ENCODE data around the gene ARHGAP44. TPM values are rescaled to one million over a fixed set of nuclear protein-coding genes. Genes with fewer than 3 reads are reported as not detected.

The ARHGAP44 gene
- total RNA-seq, 2 experiments from 2014 or later, result 13.7 to 19.9 TPM

- no TSS peak for BruUV-seq (replicated peaks)
- intact Hi-C loops (cut with micrococcal nuclease; ENCODE audit: unreplicated experiment), result no loop called here
- DNase-seq (ENCODE audit: low spot score), result no peak
These were observed 151.4 kb downstream of the ARHGAP44 start for GRCh38 chr17:12940699-12941098.

DNA sequence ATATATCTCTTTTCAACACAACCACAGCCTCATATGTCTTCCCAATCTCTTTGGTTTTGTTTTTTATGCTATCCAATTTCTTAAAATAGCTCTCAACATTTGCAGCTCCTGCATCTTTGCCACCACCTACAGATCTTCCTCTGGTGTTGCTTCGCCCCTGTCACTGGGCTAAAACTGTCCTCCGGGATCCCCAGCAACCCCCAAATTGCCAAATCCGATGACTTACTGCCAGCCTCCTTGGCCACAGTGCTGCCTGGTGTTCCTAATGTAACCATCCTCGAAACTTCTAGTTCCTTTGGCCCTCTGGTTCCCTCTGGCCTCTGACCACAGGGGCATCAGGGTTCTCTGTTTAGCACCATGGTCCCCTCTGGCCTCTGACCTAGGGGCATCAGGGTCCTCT, 157.7 kb downstream of the ARHGAP44 start:
- TF ChIP-seq CTCF (conservative IDR thresholded peaks at IDR 0.05; ENCODE audit: low read length), result no peak
- TF ChIP-seq EZH2phosphoT487 (IDR thresholded peaks at IDR 0.05; ENCODE audit: borderline replicate concordance, low read depth, low read length), result no peak
- intact Hi-C loops (cut with micrococcal nuclease; ENCODE audit: unreplicated experiment), result no loop called here
- H3K9me2 ChIP-seq (ENCODE audit: insufficient read depth, low read length), result no peaks in the 10 kb centered on the region
- no peak overlapping the region for H3K4me3 ChIP-seq (ENCODE audit: low read depth, low read length, poor library complexity, severe bottlenecking)
- no peak overlapping the region for H3K4me2 ChIP-seq (ENCODE audit: low read length)
- no peaks in the 10 kb centered on the region for H3K79me2 ChIP-seq (ENCODE audit: insufficient read depth, low read depth, low read length)
- H3K9me3 ChIP-seq (ENCODE audit: low read length), result no peaks in the 10 kb centered on the region
- CTCF ChIA-PET (ENCODE audit: unreplicated experiment), result no interaction called here
- no peak overlapping the region for H3K27ac ChIP-seq (ENCODE audit: low read depth, low read length, poor library complexity, severe bottlenecking)
- H3K36me3 ChIP-seq (ENCODE audit: insufficient read depth, low read length), result peaks cover 11% of the 10 kb centered on the region; the same call in 1 of the 2 replicates
- no peaks in the 10 kb centered on the region for H4K20me1 ChIP-seq (ENCODE audit: insufficient read depth, low read length)
- no peaks in the 10 kb centered on the region for H3K4me1 ChIP-seq (ENCODE audit: insufficient read depth, low read length, poor library complexity, severe bottlenecking)
- DNase-seq (ENCODE audit: low spot score), result no peak
- POLR2A ChIA-PET, result no interaction called here
- H2AFZ ChIP-seq (ENCODE audit: low read length), result no peak overlapping the region
- no TSS peak for BruUV-seq (replicated peaks)

More at GRCh38 chr17:12940699-12941098, 151.4 kb downstream of the ARHGAP44 start:
- no peaks in the 10 kb centered on the region for H3K9me2 ChIP-seq (ENCODE audit: insufficient read depth, low read length)
- no peak overlapping the region for H3K27ac ChIP-seq (ENCODE audit: low read depth, low read length, poor library complexity, severe bottlenecking)
- TF ChIP-seq CTCF (conservative IDR thresholded peaks at IDR 0.05; ENCODE audit: low read length) (no peak), EZH2phosphoT487 (IDR thresholded peaks at IDR 0.05; ENCODE audit: borderline replicate concordance, low read depth, low read length) (no peak)
- H3K36me3 ChIP-seq (ENCODE audit: insufficient read depth, low read length), result peaks cover 9% of the 10 kb centered on the region
- POLR2A ChIA-PET, result no interaction called here
- peaks cover 10% of the 10 kb centered on the region for H3K4me1 ChIP-seq (ENCODE audit: insufficient read depth, low read length, poor library complexity, severe bottlenecking)
- no peaks in the 10 kb centered on the region for H4K20me1 ChIP-seq (ENCODE audit: insufficient read depth, low read length)
- peaks cover 5% of the 10 kb centered on the region; the same call in 1 of the 2 replicates for H3K9me3 ChIP-seq (ENCODE audit: low read length)
- H2AFZ ChIP-seq (ENCODE audit: low read length), result no peak overlapping the region
- H3K4me2 ChIP-seq (ENCODE audit: low read length), result no peak overlapping the region
- no peak overlapping the region for H3K4me3 ChIP-seq (ENCODE audit: low read depth, low read length, poor library complexity, severe bottlenecking)
- H3K79me2 ChIP-seq (ENCODE audit: insufficient read depth, low read depth, low read length), result no peaks in the 10 kb centered on the region
- CTCF ChIA-PET (ENCODE audit: unreplicated experiment), result no interaction called here

GRCh38 chr17:12952012-12952411, 162.7 kb downstream of the ARHGAP44 start:
- Histone ChIP-seq H3K4me2 (ENCODE audit: low read length) (no peak overlapping the region), H3K36me3 (ENCODE audit: insufficient read depth, low read length) (peaks cover 38% of the 10 kb centered on the region), H3K79me2 (ENCODE audit: insufficient read depth, low read depth, low read length) (no peaks in the 10 kb centered on the region), H3K9me3 (ENCODE audit: low read length) (no peaks in the 10 kb centered on the region), H4K20me1 (ENCODE audit: insufficient read depth, low read length) (no peaks in the 10 kb centered on the region), H3K4me1 (ENCODE audit: insufficient read depth, low read length, poor library complexity, severe bottlenecking) (peaks cover 19% of the 10 kb centered on the region), H3K4me3 (ENCODE audit: low read depth, low read length, poor library complexity, severe bottlenecking) (no peak overlapping the region), H3K27ac (ENCODE audit: low read depth, low read length, poor library complexity, severe bottlenecking) (no peak overlapping the region), H2AFZ (ENCODE audit: low read length) (no peak overlapping the region), H3K9me2 (ENCODE audit: insufficient read depth, low read length) (no peaks in the 10 kb centered on the region)
- ChIA-PET CTCF (ENCODE audit: unreplicated experiment) (no interaction called here), POLR2A (no interaction called here)
- BruUV-seq (replicated peaks), result no TSS peak
- TF ChIP-seq CTCF (conservative IDR thresholded peaks at IDR 0.05; ENCODE audit: low read length), result no peak
- TF ChIP-seq EZH2phosphoT487 (IDR thresholded peaks at IDR 0.05; ENCODE audit: borderline replicate concordance, low read depth, low read length), result no peak
- intact Hi-C loops (cut with micrococcal nuclease; ENCODE audit: unreplicated experiment), result no loop called here
- no peak for DNase-seq (ENCODE audit: low spot score)

Data from OCI-LY7 (cell line).